ENCODE data around the gene PTPRN2.

Gene PTPRN2

GRCh38 chr7:157573244-157573643 is 1014.4 kb downstream of the PTPRN2 start:
- no peak for DNase-seq (ENCODE audit: low read depth)
- TF ChIP-seq CTCF (conservative IDR thresholded peaks at IDR 0.05; ENCODE audit: low read length), result no peak
- no peak overlapping the region for H3K4me3 ChIP-seq (ENCODE audit: low read length)

GRCh38 chr7:157572622-157573021 is 1015.0 kb downstream of the PTPRN2 start:
- no peak for DNase-seq (ENCODE audit: low read depth)
- no peak overlapping the region for H3K4me3 ChIP-seq (ENCODE audit: low read length)
- TF ChIP-seq CTCF (conservative IDR thresholded peaks at IDR 0.05; ENCODE audit: low read length), result no peak

DNA sequence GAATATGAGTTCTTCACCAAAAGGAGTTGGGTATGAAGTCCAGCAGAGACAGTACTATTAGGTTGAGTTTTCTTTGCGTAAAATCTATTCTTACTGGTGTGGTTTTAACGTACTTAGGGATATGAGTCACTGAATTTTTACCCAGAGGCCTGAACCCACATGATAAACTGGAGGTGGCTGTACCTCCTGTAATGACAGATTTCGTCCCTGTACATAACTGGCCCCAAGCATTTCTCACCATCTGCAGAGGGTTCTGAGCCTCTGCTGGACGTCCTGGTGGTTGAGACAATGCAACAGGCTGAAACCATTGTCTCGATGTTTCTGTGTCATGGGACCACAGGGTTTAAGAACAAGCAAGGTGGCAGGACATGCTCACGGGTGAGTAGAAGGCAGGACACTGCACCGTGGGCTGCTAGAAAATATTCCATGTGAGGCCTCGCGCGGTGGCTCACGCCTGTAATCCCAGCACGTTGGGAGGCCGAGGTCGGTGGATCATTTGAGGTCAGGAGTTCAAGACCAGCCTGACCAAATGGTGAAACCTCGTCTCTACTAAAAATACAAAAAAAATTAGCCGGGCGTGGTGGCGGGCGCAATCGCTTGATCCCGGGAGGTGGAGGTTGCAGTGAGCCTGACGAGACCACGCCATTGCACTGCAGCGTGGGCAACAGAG is 1017.0 kb downstream of the PTPRN2 start:
- no peak overlapping the region for H3K4me3 ChIP-seq (ENCODE audit: low read length)
- DNase-seq (ENCODE audit: low read depth), result no peak
- no peak for TF ChIP-seq CTCF (conservative IDR thresholded peaks at IDR 0.05; ENCODE audit: low read length)

DNA sequence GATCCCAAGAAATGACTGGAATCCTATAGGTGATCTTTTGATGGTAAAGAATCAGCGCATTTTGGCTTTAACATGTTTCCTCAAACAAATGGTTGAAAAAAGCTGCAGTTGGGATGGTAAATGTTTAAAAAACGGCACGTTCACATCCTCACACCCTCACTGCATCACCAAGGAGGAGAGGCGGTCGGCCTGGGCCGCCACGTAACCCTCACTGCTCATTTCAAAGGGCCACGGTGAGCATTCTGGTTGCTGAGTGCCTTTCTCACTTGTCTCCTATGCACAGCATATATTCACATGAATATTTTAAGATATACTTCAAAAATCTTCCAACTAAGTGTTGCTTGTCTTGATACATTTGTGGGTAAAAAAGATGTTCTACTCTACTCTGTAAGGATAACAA is 1017.7 kb downstream of the PTPRN2 start:
- no peak for TF ChIP-seq CTCF (conservative IDR thresholded peaks at IDR 0.05; ENCODE audit: low read length)
- H3K4me3 ChIP-seq (ENCODE audit: low read length), result no peak overlapping the region
- no peak for DNase-seq (ENCODE audit: low read depth)

- no peak for TF ChIP-seq CTCF (conservative IDR thresholded peaks at IDR 0.05; ENCODE audit: low read length)
- peak overlapping the region; percentile 52 for H3K4me3 ChIP-seq (ENCODE audit: low read length)
- DNase-seq (ENCODE audit: low read depth), result no peak
These were observed 1018.6 kb downstream of the PTPRN2 start for GRCh38 chr7:157568770-157569584.

DNA sequence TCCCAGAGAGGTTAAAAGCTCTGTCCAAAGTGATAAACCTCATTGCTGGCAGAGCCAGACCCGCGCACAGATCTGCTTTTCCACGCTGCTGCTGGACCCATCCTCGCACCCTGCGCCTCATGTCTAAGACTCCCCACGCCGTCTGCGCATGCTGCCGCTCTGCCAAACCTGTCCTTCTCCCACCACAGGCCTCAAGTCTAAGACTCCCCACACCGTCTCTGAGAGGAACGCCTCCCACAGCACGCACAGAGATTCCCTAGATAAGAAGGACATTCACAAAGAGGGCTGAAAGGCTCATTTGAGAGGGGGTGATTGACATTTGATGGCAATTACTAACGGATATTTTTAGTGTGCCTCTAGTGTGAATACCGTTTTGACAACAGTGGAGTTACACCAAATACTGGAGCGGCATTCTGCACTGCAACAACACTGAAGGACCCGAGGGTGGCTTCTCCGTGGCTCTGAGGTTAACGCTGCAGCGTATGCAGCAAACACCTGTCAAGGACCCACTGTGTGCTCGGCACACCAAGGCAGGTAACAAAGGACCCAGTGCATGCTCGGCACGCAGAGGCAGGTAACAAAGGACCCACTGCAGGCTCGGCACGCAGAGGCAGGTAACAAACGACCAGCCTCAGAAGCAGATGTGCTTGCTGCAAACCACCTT is 1019.4 kb downstream of the PTPRN2 start:
- H3K4me3 ChIP-seq (ENCODE audit: low read length), result peak overlapping the region; percentile 52
- TF ChIP-seq CTCF (conservative IDR thresholded peaks at IDR 0.05; ENCODE audit: low read length), result no peak
- no peak for DNase-seq (ENCODE audit: low read depth)

Data from AG10803 (cell line).